Subcutaneous adipose tissue (tissue), 4 donors: ENCODE measurements around the gene KSR2. TPM values are rescaled to one million over a fixed set of nuclear protein-coding genes. Genes with fewer than 3 reads are reported as not detected.

Source experiments
- total RNA-seq, 4 donors: library from RNA; depleted of rRNA; stranded (reverse); fragments of >200 nt; gene quantifications; one replicate each; pipeline ENCODE4 v1.1.0, GENCODE V29; 2016
- TF ChIP-seq, protein P1 (sequence below): fragments of 450-650 bp; IDR thresholded peaks from one replicate; pipeline ENCODE4 v1.5.1; 2016; ENCODE audit warnings: low read depth, mild to moderate bottlenecking, control low read depth, antibody characterized with exemption, moderate library complexity

The KSR2 gene
- total RNA-seq, 4 donors from 2014 or later = under 0.01 TPM; not detected in 1

DNA sequence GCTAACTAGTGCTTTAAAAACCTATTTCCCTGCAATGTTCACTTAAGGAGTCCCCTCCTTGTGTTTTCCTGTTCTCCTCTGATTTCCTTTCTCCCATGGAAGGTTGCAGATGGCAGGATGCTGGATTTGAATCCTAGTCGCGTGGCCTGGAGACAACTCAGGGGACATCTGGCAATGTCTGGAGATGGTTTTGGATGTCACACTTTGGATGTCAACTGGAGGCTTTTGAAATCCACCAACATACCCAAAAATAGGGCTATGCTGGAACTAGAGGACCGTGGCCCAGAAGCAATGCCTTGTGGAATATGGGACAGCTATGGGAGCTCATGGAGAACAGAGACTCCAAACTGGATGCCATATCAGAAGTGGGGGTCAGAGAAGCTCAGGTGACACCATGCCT is 511.6 kb downstream of the KSR2 start:
- TF ChIP-seq, protein P1, sequence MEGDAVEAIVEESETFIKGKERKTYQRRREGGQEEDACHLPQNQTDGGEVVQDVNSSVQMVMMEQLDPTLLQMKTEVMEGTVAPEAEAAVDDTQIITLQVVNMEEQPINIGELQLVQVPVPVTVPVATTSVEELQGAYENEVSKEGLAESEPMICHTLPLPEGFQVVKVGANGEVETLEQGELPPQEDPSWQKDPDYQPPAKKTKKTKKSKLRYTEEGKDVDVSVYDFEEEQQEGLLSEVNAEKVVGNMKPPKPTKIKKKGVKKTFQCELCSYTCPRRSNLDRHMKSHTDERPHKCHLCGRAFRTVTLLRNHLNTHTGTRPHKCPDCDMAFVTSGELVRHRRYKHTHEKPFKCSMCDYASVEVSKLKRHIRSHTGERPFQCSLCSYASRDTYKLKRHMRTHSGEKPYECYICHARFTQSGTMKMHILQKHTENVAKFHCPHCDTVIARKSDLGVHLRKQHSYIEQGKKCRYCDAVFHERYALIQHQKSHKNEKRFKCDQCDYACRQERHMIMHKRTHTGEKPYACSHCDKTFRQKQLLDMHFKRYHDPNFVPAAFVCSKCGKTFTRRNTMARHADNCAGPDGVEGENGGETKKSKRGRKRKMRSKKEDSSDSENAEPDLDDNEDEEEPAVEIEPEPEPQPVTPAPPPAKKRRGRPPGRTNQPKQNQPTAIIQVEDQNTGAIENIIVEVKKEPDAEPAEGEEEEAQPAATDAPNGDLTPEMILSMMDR = no peak

DNA sequence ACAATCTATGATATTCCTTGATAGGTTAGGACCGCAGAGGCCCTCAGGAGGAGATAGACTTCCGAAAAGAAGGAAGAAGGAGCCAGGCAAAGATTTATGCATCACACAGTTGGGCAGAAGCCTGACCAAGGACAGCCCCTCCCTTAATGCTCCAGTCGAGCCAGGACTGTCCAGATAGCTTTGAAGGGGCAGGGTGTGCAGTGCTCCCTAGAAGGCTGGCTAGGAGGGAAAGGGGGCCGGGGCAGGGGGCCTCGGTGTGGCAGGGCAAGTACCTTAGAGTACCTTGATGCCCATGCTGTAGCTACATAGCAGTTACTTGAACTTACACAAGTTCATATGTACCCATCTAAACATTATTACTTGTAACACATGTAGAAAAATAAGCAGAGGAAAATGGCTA is 512.7 kb downstream of the KSR2 start:
- TF ChIP-seq, protein P1 = no peak

DNA sequence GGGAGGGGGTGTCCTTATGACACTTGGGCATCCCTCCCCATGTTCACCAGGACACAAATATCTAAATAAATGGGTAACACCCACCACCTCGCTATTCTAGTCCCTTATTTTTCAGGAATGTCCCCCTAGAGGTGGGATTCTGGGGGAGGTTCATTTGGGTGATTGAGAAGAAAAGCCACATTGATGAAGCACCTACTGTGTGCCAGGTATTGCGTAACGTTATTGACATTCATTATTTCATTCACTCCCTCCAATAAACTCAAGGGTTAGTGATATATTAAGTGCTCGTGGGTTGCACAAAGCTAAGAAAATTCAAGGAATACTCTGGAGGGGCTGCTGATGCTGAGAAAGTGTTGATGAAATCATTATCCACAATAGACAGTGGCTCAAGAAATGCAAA is 514.8 kb downstream of the KSR2 start:
- TF ChIP-seq, protein P1 = no peak

DNA sequence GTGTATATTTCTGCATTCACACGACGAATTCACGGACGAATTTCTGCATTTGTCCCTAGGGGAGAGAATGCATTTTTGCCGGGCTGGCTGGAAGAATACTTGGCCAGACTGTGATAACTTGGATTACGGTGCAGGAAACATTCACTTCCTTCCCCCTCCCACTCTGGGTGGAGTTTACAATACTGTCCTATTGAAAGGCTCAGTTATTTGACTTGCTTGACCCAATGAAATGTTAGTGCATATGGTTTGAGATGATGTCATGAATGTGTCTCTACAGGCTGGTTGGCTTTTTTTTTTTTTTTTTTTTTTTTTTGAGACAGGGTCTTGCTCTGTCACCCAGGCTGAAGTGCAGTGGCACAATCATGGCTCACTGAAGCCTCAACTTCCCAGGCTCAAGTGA is 516.7 kb downstream of the KSR2 start:
- TF ChIP-seq, protein P1 = no peak

DNA sequence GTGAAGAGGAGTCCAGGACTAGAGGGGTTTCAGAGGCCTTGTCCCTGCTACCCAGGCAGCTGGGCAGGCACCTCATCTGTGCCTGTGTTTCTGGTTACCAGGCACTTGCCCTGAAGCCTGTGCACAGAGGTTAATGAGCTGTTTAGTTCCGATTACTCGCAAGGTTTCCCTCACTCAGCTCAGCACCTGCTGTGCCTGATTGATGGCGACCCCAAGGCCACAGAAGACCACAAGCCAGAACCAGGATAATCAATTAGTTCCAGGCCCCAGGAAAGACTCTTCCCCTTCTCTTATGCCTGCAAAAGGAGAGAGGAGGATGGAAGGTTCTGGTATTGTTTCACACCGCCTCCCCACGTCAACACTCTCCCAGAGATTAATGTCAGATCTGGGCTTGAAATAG is 518.6 kb downstream of the KSR2 start:
- TF ChIP-seq, protein P1 = no peak

DNA sequence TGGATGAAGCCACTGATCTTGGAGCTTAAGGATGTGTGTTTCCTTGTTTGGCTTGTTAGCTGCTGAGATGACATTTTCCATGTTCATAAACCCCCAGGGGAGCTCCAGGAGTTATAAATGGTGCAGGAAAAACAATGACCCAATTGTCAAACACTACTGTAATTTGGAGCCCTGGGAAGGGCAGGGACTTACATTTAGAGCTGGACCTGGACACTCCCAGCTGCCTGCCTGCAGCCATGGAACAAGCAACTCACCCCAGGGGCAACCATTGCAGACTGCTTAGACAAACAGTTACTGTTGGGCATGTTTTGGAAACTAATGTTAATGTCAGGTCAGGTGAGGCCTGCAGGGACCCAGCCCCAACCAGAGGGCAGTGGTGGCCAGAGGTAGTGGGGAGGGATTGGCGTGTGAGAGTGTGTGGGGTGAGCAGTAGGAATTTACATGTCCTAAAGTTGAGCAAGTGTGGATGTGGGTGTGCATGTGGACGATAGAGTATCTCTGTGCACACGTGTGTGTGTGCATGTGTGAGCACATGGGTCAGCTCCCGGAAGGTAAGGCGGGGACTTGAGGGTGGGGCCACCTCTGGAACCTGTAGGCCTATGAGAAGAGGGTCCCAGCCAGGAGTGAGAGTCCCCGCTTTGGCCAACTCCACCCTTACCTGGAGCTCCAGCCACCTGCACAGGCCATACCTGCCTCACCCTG is 521.0 kb downstream of the KSR2 start:
- TF ChIP-seq, protein P1 = no peak

DNA sequence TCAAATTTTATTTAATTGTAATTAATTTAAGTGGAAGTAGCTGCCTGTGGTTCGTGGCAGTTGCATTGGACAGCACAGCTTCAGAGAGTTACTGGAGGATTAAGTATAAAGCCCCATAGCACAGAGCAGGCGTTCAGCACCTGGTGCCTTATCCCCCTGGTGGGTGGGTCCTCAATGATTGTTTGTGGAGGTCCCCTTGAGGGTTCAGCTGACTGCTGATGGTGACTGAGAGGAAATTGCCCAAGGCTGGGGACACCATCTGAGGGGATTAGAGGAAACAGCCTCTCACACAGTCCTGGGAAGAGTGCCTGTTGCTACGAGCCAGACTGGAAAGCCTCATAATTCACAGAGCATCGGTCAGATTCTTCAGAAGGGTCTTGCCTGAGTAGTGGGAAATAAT is 524.0 kb downstream of the KSR2 start:
- TF ChIP-seq, protein P1 = no peak
